Activated T-cell treated with anti-CD3 and anti-CD28 coated beads, Interleukin-2, amount 50 U/mL, for 48 hours (primary cell): Measurements from ENCODE around the gene INF2.
A peak's percentile ranks its signal among the peaks of the same experiment; 100 is the strongest.

ENCODE experiments used
- DNase-seq, 2 experiments: peaks; one replicate each; pipeline ENCODE4 v3.0.0-alpha.2; 2020

Gene INF2

GRCh38 chr14:104755621-104756020, 66.2 kb downstream of the INF2 start:
- no peak for DNase-seq

- DNase-seq: no peak
Measured at GRCh38 chr14:104756477-104757237, 67.2 kb downstream of the INF2 start.

GRCh38 chr14:104757238-104757585, 67.8 kb downstream of the INF2 start:
- no peak for DNase-seq

GRCh38 chr14:104757681-104758392, 68.4 kb downstream of the INF2 start:
- DNase-seq: no peak

GRCh38 chr14:104758981-104759969, 69.9 kb downstream of the INF2 start:
- DNase-seq: no peak

GRCh38 chr14:104765517-104765916, 76.1 kb downstream of the INF2 start:
- DNase-seq: no peak

GRCh38 chr14:104766256-104766862, 76.9 kb downstream of the INF2 start:
- no peak for DNase-seq

GRCh38 chr14:104766863-104767633, 77.6 kb downstream of the INF2 start:
- DNase-seq: no peak

GRCh38 chr14:104767634-104767918, 78.2 kb downstream of the INF2 start:
- no peak for DNase-seq

- peak; percentile 96 to 97 for DNase-seq
Measured at GRCh38 chr14:104768437-104769323, 79.3 kb downstream of the INF2 start.

GRCh38 chr14:104769324-104770071, 80.1 kb downstream of the INF2 start:
- no peak for DNase-seq

- DNase-seq: no peak
Measured at GRCh38 chr14:104770072-104770579, 80.7 kb downstream of the INF2 start.

GRCh38 chr14:104770851-104771272, 81.4 kb downstream of the INF2 start:
- DNase-seq: peak in 1 of 2 experiments; percentile 54

- no peak for DNase-seq
Measured at GRCh38 chr14:104771374-104771773, 82.0 kb downstream of the INF2 start.
